HG03342 (cell line): ENCODE results near the gene POLD2.
"Not testable (repeated sequence)": the region's sequence is repeated elsewhere in the genome, so short reads cannot be mapped to it uniquely, and the experiment has no call there.

Experiments used
- ATAC-seq: cut with Tn5 transposase; IDR thresholded peaks from one replicate; pipeline ENCODE4 v1.9.1; 2021; ENCODE audit warnings: mild to moderate bottlenecking, moderate library complexity; ENCODE audit not compliant: unreplicated experiment

The POLD2 gene

GRCh38 chr7:44139311-44140010 is 16.1 kb upstream of the POLD2 start:
- ATAC-seq = no peak

DNA sequence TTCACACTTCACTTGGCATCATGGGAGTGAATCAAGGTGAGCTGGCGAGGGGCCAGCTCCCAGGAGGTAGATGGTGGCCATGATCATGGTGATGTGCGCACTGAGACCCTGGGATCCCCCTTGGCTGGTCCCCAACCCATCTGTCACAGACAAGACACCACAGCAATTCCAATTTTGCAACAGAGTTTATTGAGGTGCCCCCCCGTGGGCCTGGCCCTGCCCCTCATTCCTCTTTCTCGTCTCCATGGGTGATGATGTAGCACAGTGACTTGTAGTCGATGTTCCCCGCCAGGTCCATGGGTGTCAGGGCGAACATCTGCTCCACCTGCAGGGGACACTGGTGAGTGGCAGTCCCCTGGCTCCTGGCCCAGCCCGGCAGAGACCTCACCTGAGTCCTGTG is 15.3 kb upstream of the POLD2 start:
- ATAC-seq = no peak

DNA sequence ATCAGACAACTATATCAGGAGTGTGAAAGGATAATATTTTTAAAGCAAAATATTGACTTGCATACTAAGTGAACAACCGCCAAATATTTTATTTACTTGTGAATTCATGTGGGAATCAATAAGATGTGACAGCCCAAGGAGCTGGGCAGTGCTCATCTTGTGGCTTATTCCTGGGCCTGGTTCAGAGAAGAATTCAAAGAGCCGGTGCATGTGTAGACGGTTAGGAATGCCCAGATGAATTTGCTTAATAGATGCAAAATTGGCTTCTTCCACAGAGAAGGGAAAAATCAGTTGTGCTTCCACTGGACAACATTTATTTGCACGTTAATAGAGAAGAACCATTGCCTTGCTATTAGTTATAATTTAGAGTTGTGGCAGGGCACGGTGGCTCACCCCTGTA is 13.4 kb upstream of the POLD2 start:
- no peak for ATAC-seq

GRCh38 chr7:44134943-44135628 is 11.7 kb upstream of the POLD2 start:
- ATAC-seq = no peak

DNA sequence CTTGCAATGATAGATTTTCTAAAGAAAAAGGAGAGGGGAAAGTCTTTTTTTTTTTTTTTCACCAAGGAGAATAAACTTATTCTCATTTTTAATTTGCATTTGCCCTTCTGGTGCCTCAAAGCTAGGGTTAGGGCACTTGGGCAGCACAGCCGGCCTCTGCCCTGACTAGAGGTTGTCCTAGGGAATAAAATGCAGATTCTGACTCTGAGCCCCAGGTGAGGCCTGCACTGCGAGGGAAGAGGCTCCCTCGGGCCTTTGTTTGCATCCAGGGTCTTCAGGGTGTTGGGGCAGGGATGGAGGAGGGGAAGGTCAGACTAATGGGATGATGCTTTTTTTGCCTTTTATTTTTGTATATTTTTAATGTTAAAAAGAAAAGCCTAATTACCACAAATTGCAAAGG is 9.9 kb upstream of the POLD2 start:
- no peak for ATAC-seq

DNA sequence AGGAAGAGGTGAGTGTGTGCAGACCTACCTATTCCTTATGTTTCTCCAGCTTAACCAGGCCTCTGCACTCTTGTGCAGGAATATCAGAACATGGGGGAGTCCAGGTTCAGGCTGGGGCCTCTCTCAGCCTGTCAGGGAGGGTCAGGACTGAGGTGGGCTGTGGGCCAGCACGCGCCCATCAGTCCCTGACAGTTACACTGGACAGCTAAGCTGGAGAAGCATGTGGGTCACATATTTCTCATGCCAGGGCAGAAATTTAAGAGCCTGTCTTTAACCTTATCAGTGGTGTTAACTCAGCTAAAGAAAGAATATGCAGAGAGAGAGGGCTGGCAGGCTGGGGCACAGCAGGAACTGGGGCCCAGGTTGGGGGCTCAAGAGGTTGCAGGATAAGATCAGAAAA is 8.7 kb upstream of the POLD2 start:
- ATAC-seq = no peak

DNA sequence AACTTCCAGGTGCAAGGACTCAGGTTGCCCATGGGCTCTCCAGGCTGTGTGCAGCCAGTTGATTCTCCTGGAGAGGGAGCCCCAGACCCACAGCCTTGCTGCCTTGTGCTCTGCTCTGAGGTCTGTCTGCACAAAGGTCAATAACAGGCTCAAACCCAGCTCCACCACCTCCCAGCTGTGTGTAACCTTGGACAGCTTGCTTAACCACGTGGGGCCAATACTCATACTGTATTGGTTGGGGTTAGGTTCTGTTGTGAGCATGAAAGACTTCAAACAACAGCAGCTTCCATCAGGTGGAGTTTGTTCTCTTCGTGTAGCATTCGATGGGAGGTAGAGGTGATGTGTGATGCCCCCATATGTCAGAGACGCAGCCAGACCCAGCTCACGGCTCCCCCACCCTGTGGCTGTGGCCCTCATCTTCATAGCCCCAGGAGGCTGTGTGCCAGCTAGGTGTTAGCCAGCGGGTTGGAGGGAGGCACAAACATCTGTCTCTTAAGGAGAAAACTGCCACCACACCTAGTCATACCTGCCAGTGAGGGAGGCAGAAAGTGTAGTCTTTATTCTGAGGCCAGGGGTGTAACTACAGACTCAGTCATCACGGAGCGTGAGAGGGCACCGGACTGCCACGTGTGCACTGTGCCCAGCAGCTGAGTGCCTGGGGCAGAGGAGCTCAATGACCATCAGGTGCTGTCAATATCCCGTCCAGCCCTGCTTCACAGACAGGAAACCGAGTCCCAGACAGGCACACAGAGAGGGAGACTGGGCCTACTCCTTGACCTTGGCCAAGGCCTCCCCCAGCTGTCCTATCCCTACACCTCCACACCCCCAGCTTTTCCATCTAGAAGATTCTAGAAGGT is 8.1 kb upstream of the POLD2 start:
- ATAC-seq = no peak

DNA sequence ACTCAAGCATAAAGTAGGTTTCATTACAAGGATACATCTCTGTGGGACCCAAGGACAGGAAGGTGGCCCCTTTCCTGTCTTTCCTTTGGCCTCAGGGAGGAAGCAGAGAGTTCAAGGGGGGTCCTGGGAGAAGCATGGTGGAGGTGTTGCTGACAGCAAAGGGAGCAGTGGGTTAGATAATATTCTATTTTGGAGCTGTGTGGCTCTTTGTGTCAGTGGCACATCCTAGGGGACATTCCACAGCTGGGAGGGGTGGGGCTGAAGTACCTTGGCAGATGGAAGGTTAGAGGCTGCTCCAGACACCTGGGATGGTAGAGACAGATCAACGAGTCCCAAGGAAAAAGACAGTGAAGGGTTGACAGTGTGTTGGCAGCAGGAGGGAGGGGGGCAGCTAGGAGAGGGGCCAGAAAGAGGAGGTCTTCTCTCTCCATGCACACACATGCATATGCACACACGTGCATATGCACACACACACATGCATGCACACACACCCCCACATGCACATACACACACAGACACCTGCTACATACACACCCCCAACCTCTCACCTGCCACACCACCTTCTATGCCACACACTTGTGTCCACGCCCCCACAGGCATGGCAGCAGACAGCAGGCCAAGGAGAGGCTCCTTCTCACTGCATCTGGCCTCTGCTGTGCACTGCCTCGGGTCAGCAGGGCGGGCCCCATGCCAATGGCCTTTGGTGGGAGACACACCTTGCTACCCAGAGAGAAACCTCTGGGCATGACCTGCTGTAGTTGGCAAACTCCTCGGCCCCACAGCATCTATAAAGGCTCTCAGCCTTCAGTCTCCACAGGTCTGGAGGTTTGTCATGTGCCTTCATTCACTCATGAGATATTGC is 5.6 kb upstream of the POLD2 start:
- no peak for ATAC-seq

- ATAC-seq = no peak
Measured at GRCh38 chr7:44127161-44127560, 3.8 kb upstream of the POLD2 start.

- ATAC-seq = not testable (repeated sequence)
Measured at GRCh38 chr7:44126574-44126973, 3.2 kb upstream of the POLD2 start.

DNA sequence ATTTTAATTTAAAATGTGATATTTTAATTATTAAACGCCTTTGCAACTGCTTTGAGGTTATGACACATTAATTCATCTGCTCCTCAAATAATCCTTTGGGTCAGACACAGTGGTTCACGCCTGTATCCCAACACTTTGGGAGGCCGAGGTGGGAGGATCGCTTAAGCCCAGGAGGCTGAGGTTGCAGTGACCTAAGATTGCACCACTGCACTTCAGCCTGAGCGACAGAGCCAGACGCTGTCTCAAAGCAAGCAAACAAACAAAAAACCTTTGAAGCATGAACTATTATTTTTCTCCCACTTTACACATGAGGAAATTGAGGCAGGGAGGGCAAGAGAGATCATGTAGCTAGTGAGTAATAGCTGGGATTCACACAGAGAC is 1.5 kb upstream of the POLD2 start:
- ATAC-seq = no peak

- ATAC-seq = no peak
Measured at GRCh38 chr7:44122529-44122928, 819 bp downstream of the POLD2 start.

DNA sequence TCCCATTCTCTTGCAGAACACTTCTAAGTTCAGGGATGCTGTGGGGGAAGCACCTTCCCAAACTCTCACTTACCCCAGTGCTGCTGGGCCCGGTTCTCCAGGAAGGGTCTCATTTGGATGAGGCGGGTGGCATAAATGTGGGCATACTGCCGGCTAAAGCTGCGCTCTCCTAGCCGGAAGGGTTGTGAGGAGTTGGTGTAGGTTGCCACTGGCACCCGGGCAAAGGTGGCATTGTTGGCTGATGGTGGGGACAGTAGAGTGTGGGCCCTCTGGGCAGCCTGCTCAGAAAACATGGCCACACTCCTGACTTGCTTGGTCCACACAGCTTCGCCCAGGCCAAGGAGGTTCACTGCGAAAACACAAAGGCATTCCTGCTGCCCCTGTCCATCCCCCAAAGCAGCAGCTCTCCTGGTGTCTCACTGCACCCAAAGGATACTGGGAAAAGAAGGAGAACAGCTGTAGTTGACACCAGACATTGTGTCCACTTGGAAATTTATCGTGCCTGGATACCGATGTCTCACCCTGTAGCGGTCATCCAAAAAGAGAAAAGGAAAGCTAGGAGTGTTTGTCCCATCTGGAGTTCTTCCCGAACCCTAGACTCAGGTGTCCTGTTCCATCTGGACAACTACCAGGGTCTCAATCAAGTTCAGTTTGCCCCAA is 1.5 kb downstream of the POLD2 start:
- no peak for ATAC-seq

DNA sequence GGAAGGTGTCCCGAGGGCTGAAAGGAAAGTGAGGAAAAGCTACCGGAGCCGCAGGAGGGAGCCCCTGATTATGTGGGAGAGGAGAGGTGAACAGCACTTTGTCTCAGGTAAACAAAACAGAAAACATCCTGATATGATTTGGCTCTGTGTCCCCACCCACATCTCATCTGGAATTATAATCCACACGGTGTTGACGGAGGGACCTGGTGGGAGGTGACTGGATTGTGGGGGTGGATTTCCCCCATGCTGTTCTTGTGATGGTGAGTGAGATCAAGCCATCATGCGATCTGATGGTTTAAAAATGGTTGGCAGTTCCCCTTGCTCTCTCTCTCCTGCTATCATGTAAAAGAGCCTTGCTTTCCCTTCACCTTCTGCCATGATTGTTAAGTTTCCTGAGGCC is 3.0 kb downstream of the POLD2 start:
- ATAC-seq = no peak

GRCh38 chr7:44119829-44120380 is 3.4 kb downstream of the POLD2 start:
- no peak for ATAC-seq

DNA sequence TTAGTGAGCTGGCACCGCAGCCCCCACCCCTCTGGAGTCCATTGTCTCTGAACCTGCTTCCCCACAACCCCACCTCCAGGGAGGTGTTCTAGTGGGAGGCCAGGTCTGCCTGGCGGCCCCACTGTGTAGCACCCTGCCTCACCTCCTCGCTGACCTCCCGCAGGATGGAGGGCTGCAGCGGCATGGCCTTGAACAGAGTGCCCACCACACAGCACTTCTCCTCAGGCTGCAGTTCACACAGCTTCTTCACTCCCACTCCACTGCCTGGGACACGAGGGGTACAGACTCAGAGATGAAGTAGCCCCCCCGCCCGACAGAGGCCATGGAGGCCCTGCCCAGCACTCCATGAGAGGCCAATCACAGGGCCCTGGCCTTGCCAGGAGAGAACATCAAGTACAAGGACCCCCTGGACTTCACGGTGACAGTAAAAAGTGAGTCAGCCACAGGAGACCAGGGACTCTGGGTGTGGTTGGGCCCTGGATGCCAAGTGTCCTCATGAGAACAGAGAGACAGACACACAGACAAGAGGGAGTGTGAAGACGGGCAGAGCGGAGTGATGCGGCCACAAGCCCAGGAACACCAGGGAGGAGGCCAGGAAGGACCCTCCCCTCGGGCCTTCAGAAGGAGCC is 5.4 kb downstream of the POLD2 start:
- no peak for ATAC-seq

GRCh38 chr7:44116789-44117666 is 6.3 kb downstream of the POLD2 start:
- ATAC-seq = no peak

DNA sequence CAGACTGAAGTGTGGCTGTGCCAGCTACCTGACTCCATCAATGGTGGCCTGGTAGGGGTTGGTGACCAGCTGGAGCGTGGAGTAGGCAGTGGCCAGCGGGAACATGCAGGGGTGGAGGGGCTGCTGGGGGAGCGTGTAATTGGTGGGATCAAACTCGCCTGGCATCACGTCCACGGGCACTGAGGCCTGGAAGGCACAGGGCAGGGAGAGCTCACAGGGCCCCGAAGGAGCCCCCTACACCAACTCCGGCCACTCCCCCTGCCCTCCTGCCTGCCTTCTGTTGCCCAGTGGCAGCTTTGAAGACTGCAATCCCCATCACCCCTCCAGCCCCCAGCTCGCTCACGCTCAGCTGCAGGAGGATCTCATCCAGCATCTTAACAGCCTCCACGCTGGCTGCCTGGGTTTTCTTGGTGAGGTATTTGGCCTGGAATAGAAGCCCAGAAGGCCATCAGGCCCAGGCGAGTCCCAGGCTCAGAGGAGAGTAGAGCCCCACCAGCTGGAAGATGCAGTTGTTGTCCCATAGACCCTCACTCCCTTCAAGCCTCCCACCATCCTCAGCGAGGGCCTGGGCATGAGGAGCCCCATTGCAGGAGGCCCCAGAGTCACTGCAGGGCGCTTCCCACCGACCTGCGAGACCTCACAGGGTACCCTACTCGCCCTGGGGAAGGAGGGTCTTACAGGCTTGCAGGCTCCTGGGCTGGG is 7.1 kb downstream of the POLD2 start:
- ATAC-seq = no peak
